ENCODE results near the gene C1orf174. TPM values are rescaled to one million over a fixed set of nuclear protein-coding genes. Genes with fewer than 3 reads are reported as not detected.

C1orf174 gene
- total RNA-seq, 1 donor from 2014 or later = 23.5 TPM

DNA sequence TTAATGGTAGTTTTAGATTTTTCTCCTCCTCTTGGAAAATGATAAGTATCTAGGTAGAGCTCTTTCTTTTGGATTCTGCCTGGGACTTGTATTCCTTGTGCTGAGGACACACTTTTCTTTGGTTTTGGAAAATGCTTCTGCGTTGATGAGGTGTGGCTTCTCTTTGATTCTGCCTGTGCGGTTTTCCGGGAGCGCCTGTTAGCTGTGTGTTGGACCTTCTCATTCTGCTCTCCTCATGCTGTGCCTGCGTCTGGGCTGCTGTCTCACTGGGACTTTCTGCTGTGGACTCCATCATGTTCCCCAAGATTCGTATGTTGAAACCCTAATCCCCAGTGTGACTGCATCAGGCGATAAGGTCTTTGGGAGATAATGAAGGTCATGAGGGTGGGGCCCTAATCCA is 21.0 kb downstream of the C1orf174 start:
- DNase-seq (ENCODE audit: extremely low read depth, low read depth, low spot score) = no peak

DNA sequence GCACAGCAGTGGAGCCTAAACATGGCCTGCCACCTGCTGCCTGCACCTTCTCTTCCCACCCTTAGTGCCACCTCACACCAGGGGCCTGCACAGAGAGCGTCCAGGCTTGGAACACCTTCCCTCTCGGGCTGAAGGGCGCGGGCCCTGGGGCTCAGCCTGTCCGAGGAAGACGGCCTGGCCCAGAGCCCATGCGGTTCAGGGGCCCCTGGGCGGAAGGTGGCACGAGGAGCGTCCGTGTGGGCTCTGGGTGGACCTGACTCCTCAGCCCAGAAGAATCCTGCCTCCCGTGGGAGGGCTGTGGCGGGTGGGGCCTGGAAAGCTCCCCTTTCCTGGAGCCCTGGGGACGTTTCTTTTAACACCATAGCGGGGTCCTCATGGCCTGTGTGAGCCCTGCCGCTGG is 23.4 kb downstream of the C1orf174 start:
- DNase-seq (ENCODE audit: extremely low read depth, low read depth, low spot score) = no peak

DNA sequence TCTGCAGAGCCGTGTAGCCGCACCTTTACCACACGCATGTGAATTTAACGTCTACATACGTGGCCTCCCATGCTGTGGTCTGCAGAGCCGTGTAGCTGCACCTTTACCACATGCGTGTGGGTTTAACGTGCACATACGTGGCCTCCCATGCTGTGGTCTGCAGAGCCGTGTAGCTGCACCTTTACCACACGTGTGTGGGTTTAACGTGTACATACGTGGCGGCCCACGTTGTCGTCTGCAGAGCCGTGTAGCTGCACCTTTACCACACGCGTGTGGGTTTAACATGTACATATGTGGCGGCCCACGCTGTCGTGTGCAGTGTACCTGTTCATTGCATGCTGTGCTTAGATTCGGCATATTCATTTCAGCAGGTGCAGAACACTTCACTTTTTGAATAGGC is 25.3 kb downstream of the C1orf174 start:
- DNase-seq (ENCODE audit: extremely low read depth, low read depth, low spot score) = no peak

DNA sequence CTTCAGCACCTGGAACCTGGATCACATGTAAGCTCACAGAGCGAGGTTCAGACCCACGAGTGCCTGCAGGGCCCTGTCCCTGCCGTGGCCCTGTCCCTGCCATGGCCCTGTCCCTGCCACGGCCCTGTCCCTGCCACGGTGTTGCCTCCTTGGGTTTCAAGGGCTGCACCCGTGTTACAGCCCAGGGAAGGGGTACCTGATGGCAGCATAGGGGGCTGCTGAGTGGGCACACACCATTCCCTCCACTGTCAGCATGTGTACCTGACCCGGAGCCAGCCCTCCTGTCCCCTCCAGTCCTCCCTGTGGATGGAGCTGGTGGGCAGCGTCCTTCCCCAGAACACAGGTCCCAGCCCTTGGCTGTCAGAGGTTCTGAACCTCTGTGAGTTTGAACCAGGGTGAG is 27.5 kb downstream of the C1orf174 start:
- no peak for DNase-seq (ENCODE audit: extremely low read depth, low read depth, low spot score)

DNA sequence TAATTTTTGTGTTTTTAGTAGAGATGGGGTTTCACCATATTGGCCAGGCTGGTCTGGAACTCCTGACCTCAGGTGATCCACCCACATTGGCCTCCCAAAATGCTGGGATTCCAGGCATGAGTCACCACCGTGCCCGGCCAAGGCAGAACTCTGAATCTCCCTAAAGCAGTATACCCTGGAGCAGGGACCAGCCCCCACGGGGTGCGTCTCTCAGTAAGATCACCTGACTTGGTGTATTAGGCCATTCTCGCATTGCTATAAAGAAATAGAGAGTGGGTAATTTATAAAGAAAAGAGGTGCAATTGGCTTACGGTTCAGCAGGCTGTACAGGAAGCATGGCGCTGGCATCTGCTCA is 28.6 kb downstream of the C1orf174 start:
- no peak for DNase-seq (ENCODE audit: extremely low read depth, low read depth, low spot score)

DNA sequence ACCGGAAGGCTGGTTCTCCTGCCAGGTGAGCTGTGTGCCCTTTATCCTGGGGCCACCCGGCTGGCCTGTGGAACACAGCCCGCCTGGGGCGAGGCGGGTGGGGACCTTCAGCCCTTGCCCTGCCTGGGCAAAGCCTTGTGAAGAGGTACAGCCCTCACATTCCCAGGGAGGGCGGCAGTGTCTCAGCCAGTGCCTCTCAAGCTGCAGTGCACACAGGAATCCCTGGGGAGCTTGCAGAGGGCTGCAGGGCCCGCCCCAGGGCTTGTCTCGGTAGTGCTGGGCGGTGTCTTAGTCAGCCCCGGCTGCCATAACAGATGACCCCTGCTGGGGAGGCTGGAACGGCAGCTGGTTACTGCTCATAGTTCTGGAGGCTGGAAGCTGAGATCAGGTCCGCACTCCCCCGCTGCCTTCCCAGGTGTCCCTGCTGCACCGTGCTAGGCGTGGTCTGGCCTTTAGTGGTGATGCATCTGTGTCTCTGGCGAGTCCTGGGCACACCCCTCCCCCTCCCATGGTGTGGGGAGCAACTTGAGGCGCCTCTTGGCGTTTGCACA is 30.2 kb downstream of the C1orf174 start:
- no peak for DNase-seq (ENCODE audit: extremely low read depth, low read depth, low spot score)

DNA sequence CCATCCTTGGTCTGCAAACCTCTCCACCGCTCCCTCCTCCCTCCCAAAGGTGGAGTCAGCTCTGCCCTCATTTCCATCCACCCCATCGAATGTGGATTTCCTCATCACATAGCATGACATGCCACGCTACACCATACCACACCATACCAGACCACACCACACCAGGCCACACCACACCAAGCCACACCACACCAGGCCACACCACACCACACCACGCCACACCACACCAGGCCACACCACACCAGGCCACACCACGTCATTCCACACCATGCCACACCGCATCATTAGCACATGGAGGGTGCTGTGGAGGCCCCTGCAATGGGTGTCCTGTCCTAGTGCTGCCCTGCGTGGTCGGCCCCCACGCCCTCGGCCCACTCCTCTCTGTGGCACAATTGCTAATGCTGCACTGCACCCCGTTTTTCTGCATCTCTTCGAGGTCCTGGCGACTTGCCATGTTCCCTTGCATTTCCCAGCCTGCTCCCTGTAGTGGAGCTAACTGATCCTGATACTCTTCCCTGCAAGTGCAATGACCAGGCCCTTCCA is 31.5 kb downstream of the C1orf174 start:
- no peak for DNase-seq (ENCODE audit: extremely low read depth, low read depth, low spot score)

DNA sequence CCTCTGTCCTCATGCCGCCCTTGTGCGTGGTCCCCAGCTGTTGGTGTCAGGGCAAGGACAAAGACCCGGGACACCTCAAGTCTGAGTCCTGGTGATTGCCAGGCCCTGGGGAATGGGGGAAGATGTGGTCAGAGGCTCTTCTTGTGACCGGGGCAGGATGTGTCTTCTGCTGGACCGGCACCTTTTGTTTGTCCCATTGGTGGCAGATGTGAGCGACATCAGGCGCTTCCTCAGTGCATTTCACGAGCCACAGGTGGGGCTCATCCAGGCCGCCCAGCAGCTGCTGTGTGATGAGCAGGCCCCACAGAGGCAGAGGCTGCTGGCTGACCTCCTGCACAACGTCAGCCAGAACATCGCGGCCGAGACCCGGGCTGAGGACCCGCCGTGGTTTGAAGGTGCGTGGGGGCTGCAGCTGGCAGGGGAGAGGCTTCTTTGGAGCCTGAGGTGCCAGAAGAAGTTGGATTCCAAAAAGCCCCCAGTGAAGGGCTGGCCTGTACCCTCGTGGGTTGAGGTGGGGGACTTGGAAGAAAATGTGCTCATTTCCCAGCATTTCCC is 34.4 kb downstream of the C1orf174 start:
- DNase-seq (ENCODE audit: extremely low read depth, low read depth, low spot score) = no peak

DNA sequence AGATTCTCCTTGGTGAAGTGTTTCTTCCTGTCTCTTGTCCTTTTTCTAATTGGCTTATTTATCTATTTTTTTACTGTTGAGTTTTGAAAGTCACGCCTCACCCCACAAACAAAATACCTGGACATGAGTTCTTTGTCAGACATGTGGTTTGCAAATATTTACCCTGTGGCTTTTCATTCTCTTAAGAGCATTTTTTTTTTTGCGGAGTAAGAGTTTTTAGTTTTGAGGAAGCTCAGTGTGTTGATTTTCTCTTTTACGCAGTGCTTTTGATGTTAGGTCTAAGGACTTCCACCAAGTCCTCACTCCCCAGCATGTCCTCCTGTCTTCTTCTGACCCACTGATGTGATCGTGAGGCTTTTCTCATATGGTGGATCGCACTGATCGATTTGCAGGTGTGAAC is 35.2 kb downstream of the C1orf174 start:
- DNase-seq (ENCODE audit: extremely low read depth, low read depth, low spot score) = no peak

DNA sequence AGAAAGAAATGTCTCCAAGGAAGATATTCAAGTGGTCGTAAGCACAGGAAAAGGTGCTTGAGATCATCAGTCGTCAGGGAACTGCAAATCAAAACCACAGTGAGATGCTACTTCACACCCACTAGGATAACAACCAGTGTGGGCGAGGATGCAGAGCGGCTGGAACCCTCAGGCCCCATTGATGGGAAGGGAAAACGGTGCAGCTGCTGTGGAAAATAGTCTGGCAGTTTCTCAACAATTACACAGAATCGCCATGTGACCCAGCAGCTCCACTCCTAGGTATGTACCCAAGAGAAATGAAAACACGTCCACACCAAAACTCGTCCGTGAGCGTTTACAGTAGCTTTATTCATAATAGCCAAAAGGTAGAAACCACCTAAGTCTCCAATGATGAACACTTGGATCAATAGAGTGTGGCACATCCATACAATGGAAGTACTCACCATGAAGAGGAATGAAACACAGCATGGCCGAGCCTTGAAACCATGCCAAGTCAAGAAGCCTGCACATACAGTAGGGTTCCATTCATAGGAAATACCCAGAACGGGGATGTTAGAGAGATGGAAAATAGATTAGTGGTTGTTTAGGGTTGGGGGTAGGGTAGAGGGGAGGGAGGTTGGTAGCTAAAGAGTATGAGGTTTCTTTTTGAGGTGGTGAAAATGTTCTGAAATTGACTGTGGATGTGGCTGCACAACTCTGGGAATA is 36.7 kb downstream of the C1orf174 start:
- DNase-seq (ENCODE audit: extremely low read depth, low read depth, low spot score) = no peak

DNA sequence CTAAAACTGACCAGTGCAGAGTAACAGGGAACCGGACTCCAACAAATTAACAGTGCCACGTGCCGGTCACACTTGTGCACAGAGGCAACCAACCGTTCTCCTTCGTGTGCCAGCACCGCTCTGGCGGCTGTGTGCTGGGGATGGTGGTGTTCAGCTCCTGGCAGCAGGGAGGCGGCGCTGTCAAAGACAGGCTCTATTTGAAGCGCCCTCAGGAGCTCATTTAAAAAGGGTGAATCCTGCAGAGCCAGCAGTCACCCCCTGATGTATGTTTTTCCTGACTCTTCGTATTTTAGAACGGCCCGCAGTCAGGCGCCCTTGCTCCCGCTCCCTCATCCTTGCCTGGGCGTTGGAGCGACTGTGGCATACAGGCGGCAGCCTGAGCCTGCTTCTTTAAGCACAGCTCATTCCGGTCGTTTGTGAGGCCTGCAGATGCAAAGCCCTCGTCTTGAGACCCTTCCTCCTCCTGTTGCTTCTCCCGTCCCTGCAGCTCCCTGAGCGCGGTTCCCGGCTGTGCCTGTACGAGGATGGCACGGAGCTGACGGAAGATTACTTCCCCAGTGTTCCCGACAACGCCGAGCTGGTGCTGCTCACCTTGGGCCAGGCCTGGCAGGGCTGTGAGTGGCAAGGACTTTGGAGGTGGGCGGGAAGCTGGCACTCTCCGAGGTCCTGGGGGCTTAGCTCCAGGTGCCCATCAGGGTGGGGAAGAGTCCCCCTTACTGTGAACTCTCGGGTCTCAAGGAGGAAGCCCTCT is 41.7 kb downstream of the C1orf174 start:
- no peak for DNase-seq (ENCODE audit: extremely low read depth, low read depth, low spot score)

DNA sequence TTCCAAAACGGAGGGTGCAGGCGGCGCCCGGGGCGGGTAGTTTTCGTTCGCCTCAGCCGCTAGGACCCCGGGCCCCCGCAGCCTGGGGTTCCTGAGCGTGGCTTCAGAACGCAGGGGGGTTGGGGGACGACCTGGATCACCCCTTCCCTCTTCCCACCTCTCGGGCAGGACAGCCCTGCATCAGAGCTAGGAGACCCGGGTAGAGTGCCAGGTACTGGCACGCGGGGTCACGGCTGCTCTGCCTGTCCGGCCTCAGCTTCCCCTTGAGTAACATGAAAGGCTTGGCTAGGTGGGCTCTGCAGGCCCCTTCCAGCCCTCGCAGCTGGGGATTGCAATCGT is 42.3 kb downstream of the C1orf174 start:
- DNase-seq (ENCODE audit: extremely low read depth, low read depth, low spot score) = no peak

DNA sequence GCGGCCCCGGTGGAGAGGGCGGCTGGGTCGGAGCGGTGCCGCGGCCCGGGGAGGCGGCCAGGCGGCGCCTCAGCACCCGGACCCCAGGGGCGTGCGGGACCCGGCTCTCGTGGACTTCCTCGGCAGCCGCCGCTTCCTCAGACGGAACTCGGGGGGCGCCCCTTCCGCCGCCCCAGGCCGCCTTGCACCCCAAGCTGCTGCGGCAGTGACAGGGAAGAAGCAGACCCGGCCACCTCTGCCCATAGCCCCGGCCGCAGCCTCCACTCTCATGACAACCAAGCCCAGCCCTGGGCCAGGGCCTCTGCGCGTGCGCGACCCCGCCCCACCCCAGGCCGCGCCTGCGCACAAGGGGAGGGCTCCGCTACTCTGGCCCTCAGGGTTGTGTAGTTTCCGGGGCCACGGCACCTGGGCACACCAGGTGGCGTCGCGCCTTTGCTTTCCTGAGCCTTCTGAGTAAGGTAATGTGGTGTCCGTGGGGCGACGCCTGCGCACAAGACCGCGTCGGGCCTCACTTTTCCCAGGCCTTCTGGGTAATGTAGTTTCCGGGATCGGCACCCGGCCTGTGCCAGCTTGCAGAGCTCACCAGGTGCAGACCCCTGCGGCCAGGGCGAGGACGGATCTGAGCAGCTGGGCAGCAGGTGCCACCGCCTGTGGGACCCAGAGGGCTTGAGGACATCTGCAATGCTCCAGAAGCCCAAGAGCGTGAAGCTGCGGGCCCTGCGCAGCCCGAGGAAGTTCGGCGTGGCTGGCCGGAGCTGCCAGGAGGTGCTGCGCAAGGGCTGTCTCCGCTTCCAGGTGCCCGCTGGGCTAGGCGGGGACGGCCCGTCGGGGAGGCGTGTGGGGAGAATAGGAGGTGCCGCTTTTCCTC is 42.9 kb downstream of the C1orf174 start, which contains the start of the genes CEP104 and DFFB:
CEP104 (minus strand) TSS at position 289 of the 868 bp plus-strand sequence. CDS start 4,804 bp downstream, outside the sequence.
DFFB (plus strand) TSS at position 554 of the 868 bp plus-strand sequence; CDS start at position 682, 128 bp downstream.
- no peak for DNase-seq (ENCODE audit: extremely low read depth, low read depth, low spot score)

DNA sequence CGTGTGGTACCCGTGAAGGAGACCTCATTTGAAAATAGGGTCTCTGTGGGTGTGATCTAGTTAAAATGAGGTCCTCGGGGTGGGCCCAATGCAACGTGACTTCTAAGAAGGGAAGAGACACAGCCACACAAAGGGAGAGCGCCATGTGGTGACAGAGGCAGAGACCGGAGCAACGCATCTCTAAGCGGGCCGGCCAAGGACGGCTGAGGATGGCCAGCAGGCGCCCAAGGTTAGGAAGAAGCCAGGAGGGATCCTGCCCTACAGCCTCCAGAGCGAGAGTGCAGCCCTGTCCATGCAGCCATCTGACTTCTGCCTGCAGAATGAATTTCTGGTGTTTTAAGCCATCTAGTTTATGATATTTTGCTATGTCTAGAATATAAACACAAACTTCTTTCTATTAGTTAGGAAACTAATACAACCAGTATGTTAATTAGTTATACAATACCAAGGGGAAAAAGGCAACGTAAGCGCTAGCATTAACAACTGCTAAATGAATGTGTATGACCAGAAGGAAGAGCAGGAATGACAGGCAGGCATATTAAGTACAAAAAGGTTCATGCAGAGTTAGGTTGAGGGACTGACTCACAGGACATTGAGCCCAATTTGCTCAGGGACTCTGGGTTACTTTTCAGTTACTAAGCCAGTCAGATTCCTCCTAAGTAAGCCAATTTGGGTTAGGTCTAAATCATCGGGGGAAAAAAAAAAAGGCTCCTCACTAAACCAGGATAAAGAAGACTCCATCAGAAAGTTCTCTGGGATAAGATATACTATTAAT is 47.2 kb downstream of the C1orf174 start:
- no peak for DNase-seq (ENCODE audit: extremely low read depth, low read depth, low spot score)

DNA sequence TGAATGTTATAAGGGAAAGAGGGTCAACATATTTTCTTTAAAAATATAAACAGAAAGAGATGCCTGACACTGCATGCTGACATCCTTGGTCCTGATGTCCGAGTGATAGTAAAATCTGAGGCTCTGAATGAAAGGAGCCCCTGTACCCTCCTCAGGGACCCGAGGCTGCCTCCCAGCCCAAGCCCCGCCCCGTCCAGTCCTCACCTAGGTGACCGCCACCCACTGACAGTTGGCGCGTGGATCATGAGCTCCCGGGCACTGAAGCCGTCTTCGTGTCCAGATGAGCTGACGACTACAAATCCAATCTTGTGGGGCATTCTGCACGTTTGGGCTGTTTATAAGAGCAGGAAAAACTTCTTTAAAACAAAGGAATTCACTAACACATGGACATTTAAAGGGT is 48.0 kb downstream of the C1orf174 start:
- no peak for DNase-seq (ENCODE audit: extremely low read depth, low read depth, low spot score)

DNA sequence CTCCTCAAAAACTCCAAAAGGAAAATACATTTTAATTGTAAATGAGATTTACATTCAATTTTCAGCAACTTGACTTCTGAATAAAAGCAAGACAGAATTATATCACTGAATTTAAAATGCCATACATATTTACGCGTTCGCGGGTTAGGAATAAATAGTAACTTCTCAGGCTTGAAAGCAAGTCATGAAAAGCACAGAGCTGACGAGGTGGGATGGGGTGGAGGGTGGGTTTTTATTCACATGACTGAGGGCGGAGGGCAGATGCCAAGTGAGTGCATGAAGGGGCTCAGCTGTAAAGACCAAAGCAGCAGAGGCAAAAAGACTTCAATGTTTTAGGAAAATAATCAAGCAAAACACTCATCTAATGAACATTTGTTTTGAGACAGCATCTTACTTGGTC is 48.8 kb downstream of the C1orf174 start:
- DNase-seq (ENCODE audit: extremely low read depth, low read depth, low spot score) = no peak

DNA sequence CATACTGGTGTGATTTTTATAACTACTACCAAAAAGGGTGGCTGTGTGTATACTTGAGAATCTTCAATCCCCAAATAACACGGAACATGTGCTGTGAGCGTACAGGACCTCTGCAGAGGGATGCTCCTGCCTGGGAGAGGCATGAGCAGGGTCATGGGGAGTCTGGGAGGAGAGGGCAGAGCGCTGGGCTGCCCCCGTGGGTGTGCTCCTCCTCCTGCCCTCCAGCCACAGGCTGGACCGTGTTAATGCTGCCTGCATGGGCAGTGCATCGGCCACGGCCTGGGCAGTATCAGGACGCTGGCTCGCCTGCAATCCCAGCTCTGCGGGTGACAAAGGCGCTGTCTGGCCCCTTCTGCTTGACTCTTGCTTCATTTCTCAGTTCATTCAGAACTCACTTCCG is 49.2 kb downstream of the C1orf174 start:
- no peak for DNase-seq (ENCODE audit: extremely low read depth, low read depth, low spot score)

DNA sequence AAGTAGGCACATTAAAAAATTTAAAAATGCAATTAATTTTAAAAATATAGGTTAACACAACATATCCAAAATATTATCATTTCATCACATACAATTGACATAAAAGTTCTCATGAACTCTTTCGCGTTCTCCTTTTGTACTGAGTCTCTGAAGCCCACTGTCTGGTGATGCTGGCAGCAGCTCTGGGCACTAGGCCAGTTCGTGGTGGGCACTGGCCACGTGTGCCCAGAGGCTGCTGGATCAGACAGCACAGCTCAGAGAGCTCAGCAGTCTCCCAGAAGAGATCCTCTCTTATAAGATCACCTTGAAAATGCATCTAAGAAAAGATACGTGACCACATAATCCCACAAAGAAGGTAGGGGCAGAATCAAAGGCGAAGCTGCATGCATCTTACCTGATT is 53.0 kb downstream of the C1orf174 start:
- no peak for DNase-seq (ENCODE audit: extremely low read depth, low read depth, low spot score)

DNA sequence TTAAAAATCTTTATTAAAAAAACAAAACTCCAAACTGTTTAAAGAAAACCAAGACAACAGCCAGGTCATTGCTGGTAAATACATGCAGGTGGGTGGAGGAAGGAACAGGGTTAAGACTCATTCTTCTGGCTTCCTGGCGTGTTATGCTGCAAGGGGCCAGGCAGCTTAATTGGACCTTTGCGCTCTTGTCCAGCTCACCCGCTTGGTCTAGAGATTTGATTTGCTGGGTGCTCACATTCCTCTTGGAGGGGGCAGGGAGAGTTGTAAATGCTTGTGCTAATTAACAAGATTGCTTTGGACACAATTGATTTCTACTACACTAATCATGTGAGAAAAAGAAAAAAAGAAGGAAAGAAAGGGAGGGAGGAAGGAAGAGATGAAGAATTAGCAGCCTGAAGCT is 53.5 kb downstream of the C1orf174 start:
- no peak for DNase-seq (ENCODE audit: extremely low read depth, low read depth, low spot score)

DNA sequence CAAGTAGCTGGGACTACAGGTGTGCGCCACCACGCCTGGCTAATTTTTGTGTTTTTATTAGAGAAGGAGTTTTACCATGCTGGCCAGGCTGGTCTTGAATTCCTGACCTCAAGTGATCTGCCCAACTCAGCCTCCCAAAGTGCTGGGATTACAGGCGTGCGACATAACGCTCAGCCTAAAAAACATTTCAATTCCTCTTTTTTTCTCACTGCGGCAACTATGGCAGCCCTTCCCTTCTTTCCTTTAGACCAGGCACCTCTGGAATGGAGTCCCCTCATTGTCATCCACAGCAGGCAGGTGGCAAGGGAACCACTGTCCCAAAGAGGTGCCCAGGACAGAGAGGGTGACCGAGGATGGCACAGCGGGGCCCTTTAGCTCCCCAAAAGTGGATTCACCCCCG is 57.2 kb downstream of the C1orf174 start:
- no peak for DNase-seq (ENCODE audit: extremely low read depth, low read depth, low spot score)

Measured in glomerular endothelial cell (primary cell).